ENCODE results near the gene TSPAN14. TPM values are rescaled to one million over a fixed set of nuclear protein-coding genes. Genes with fewer than 3 reads are reported as not detected.

TSPAN14 gene
- 51.3 and 164 TPM in 2 replicates for total RNA-seq

GRCh38 chr10:80453842-80454512 lies at the start of gene TSPAN14:
Gene TSPAN14, plus strand, starts transcription at chr10:80454310. Its CDS starts 34,924 bp downstream, at chr10:80489234.

GRCh38 chr10:80408242-80409101 lies 45.6 kb upstream of the TSPAN14 start, which contains the start of gene PRXL2A:
Gene PRXL2A, plus strand, starts transcription at chr10:80408551. Its CDS starts 11,917 bp downstream, at chr10:80420468.

GRCh38 chr10:80537736-80538480 lies 83.8 kb downstream of the TSPAN14 start, which contains the start of gene SH2D4B:
Gene SH2D4B, plus strand, starts transcription at chr10:80537902. Its CDS starts 430 bp downstream, at chr10:80538332.

Other genes with a start within 250 kb of the TSPAN14 start
- 28.6 and 35.9 TPM in 2 replicates for gene ANXA11, start 248.8 kb upstream of the TSPAN14 start, total RNA-seq
- not detected in 2 replicates for gene MAT1A, start 164.7 kb upstream of the TSPAN14 start, total RNA-seq
- gene DYDC1, start 97.6 kb upstream of the TSPAN14 start, total RNA-seq: not detected in 2 replicates
- not detected in 2 replicates for gene DYDC2, start 97.5 kb upstream of the TSPAN14 start, total RNA-seq
- gene PRXL2A, start 45.8 kb upstream of the TSPAN14 start, total RNA-seq: 177 and 199 TPM in 2 replicates
- 0.06 and 0.16 TPM in 2 replicates for gene SH2D4B, start 83.6 kb downstream of the TSPAN14 start, total RNA-seq

Data from bladder microvascular endothelial cell (primary cell).